ENCODE data around the gene LSM11.

- TF ChIP-seq CTCF (IDR thresholded peaks at IDR 0.05; ENCODE audit: insufficient read depth, low read length) (no peak), POLR2AphosphoS5 (IDR thresholded peaks at IDR 0.05; ENCODE audit: low read depth) (no peak), GABPA (IDR thresholded peaks at IDR 0.05; ENCODE audit: low read depth) (no peak), SPI1 (IDR thresholded peaks at IDR 0.05; ENCODE audit: borderline replicate concordance, low read depth) (no peak)
- TF ChIP-seq, protein P1, sequence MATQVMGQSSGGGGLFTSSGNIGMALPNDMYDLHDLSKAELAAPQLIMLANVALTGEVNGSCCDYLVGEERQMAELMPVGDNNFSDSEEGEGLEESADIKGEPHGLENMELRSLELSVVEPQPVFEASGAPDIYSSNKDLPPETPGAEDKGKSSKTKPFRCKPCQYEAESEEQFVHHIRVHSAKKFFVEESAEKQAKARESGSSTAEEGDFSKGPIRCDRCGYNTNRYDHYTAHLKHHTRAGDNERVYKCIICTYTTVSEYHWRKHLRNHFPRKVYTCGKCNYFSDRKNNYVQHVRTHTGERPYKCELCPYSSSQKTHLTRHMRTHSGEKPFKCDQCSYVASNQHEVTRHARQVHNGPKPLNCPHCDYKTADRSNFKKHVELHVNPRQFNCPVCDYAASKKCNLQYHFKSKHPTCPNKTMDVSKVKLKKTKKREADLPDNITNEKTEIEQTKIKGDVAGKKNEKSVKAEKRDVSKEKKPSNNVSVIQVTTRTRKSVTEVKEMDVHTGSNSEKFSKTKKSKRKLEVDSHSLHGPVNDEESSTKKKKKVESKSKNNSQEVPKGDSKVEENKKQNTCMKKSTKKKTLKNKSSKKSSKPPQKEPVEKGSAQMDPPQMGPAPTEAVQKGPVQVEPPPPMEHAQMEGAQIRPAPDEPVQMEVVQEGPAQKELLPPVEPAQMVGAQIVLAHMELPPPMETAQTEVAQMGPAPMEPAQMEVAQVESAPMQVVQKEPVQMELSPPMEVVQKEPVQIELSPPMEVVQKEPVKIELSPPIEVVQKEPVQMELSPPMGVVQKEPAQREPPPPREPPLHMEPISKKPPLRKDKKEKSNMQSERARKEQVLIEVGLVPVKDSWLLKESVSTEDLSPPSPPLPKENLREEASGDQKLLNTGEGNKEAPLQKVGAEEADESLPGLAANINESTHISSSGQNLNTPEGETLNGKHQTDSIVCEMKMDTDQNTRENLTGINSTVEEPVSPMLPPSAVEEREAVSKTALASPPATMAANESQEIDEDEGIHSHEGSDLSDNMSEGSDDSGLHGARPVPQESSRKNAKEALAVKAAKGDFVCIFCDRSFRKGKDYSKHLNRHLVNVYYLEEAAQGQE (IDR thresholded peaks at IDR 0.05; ENCODE audit: insufficient replicate concordance, low read depth), result no peak
These were observed 64.5 kb downstream of the LSM11 start for GRCh38 chr5:157808043-157808442.

Data from HL-60 (cell line).